ENCODE measurements around the gene ALDH3A1.

Gene ALDH3A1

GRCh38 chr17:19718613-19719354 is 29.3 kb downstream of the ALDH3A1 start:
- DNase-seq, result no peak

- DNase-seq, result no peak
Observed at GRCh38 chr17:19718041-19718612, 30.0 kb downstream of the ALDH3A1 start.

GRCh38 chr17:19717411-19717908 is 30.6 kb downstream of the ALDH3A1 start:
- DNase-seq, result no peak

- no peak for DNase-seq
Observed at GRCh38 chr17:19717031-19717360, 31.1 kb downstream of the ALDH3A1 start.

GRCh38 chr17:19716108-19717030 is 31.7 kb downstream of the ALDH3A1 start, which contains the start of gene SLC47A2:
TSS of gene SLC47A2 (minus strand) at chr17:19716584. CDS start at chr17:19716555, 29 bp downstream.
- DNase-seq, result no peak

- DNase-seq, result no peak
Observed at GRCh38 chr17:19714542-19715411, 33.3 kb downstream of the ALDH3A1 start.

- no peak for DNase-seq
Observed at GRCh38 chr17:19713901-19714361, 34.2 kb downstream of the ALDH3A1 start.

GRCh38 chr17:19713462-19713861 is 34.6 kb downstream of the ALDH3A1 start:
- DNase-seq, result no peak

GRCh38 chr17:19712436-19713004 is 35.6 kb downstream of the ALDH3A1 start:
- no peak for DNase-seq

GRCh38 chr17:19709841-19710240 is 38.3 kb downstream of the ALDH3A1 start:
- no peak for DNase-seq

GRCh38 chr17:19708431-19709175 is 39.5 kb downstream of the ALDH3A1 start:
- no peak for DNase-seq

- no peak for DNase-seq
Observed at GRCh38 chr17:19707728-19708221, 40.3 kb downstream of the ALDH3A1 start.

- DNase-seq, result no peak
Observed at GRCh38 chr17:19706791-19707727, 41.0 kb downstream of the ALDH3A1 start.

- no peak for DNase-seq
Observed at GRCh38 chr17:19705771-19706770, 42.0 kb downstream of the ALDH3A1 start.

GRCh38 chr17:19705201-19705600 is 42.9 kb downstream of the ALDH3A1 start:
- DNase-seq, result no peak

GRCh38 chr17:19703828-19704613 is 44.1 kb downstream of the ALDH3A1 start:
- no peak for DNase-seq

GRCh38 chr17:19703106-19703827 is 44.8 kb downstream of the ALDH3A1 start:
- no peak for DNase-seq
